AG08395 (cell line): ENCODE measurements around the gene BAZ1A.
"Not testable (repeated sequence)": the region's sequence is repeated elsewhere in the genome, so short reads cannot be mapped to it uniquely, and the experiment has no call there.

Experiments used
- DNase-seq: peaks from one replicate; pipeline ENCODE4 v3.0.0; 2012; ENCODE audit warnings: mixed read lengths, low spot score

The BAZ1A gene

GRCh38 chr14:34853041-34853440 is 22.1 kb downstream of the BAZ1A start:
- no peak for DNase-seq

- peak; percentile 69 for DNase-seq
Observed at GRCh38 chr14:34851395-34851794, 23.8 kb downstream of the BAZ1A start.

- DNase-seq, result no peak
Observed at GRCh38 chr14:34845869-34846268, 29.3 kb downstream of the BAZ1A start.

GRCh38 chr14:34843011-34843554 is 32.1 kb downstream of the BAZ1A start:
- DNase-seq, result peak; percentile 63

GRCh38 chr14:34837801-34838322 is 37.3 kb downstream of the BAZ1A start:
- DNase-seq, result no peak

GRCh38 chr14:34835312-34835711 is 39.8 kb downstream of the BAZ1A start:
- DNase-seq, result no peak

GRCh38 chr14:34833549-34834523 is 41.3 kb downstream of the BAZ1A start:
- DNase-seq, result no peak

GRCh38 chr14:34826661-34827060 is 48.5 kb downstream of the BAZ1A start:
- DNase-seq, result peak; percentile 48

- DNase-seq, result no peak
Observed at GRCh38 chr14:34824826-34825225, 50.3 kb downstream of the BAZ1A start.

- DNase-seq, result no peak
Observed at GRCh38 chr14:34824256-34824655, 50.9 kb downstream of the BAZ1A start.

- DNase-seq, result no peak
Observed at GRCh38 chr14:34817768-34818167, 57.4 kb downstream of the BAZ1A start.

GRCh38 chr14:34810028-34810427 is 65.1 kb downstream of the BAZ1A start:
- DNase-seq, result no peak

GRCh38 chr14:34806257-34806656 is 68.9 kb downstream of the BAZ1A start:
- no peak for DNase-seq

- no peak for DNase-seq
Observed at GRCh38 chr14:34804933-34805332, 70.2 kb downstream of the BAZ1A start.

GRCh38 chr14:34798861-34799260 is 76.3 kb downstream of the BAZ1A start:
- DNase-seq, result not testable (repeated sequence)

GRCh38 chr14:34797747-34798583 is 77.2 kb downstream of the BAZ1A start:
- no peak for DNase-seq

- DNase-seq, result no peak
Observed at GRCh38 chr14:34796902-34797301, 78.3 kb downstream of the BAZ1A start.

- no peak for DNase-seq
Observed at GRCh38 chr14:34794941-34795340, 80.2 kb downstream of the BAZ1A start.

- peak; percentile 3 for DNase-seq
Observed at GRCh38 chr14:34794217-34794616, 80.9 kb downstream of the BAZ1A start.

GRCh38 chr14:34792598-34792997 is 82.6 kb downstream of the BAZ1A start:
- no peak for DNase-seq

- DNase-seq, result no peak
Observed at GRCh38 chr14:34785223-34786006, 89.7 kb downstream of the BAZ1A start.
